ENCODE results near the gene OR5K3. TPM values are rescaled to one million over a fixed set of nuclear protein-coding genes. Genes with fewer than 3 reads are reported as not detected.

Gene OR5K3, protein sequence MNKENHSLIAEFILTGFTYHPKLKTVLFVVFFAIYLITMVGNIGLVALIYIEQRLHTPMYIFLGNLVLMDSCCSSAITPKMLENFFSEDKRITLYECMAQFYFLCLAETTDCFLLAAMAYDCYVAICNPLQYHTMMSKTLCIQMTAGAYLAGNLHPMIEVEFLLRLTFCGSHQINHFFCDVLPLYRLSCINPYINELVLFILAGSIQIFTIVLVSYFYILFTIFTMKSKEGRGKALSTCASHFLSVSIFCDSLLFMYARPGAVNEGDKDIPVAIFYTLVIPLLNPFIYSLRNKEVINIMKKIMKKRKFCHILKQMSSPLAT
- total RNA-seq, result not detected
- not detected for total RNA-seq (2013)
- total RNA-seq, result 0 reads per million in 29 experiments

DNA sequence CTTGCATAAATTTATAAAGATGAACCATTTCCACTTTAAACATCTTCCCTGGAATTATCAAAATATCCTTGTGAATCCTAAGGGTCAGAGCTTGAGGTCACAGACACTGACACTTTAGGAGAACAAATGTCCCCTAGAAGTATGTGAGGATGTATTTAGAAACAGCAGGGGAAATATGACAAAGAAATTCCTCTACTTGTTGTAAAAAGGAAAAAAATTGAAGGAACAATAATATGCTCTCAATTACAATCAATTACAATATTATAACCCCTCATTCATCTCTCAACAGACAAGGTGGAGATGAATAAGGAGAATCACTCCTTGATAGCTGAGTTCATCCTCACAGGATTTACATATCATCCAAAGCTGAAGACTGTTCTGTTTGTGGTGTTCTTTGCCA, at the start of gene OR5K3:
TSS of gene OR5K3 (plus strand) at position 301 of the 400 bp plus-strand sequence. CDS start at position 301, 0 bp downstream.
- CTCF ChIA-PET, result no interaction called here
- POLR2A ChIA-PET, result no interaction called here
- H3K4me1 ChIP-seq (ENCODE audit: control insufficient read depth in 1 of 2, extremely low read depth in 1 of 2, insufficient read depth in 2 of 2, low read length in 2 of 2), result no peaks in the 10 kb centered on the region
- DNase-seq (no peak), ATAC-seq (replicated peaks in 1 of 4) (no peak)
- no peak within 1 kb of the TSS for H3K27ac Mint-ChIP-seq
- H3K27me3 ChIP-seq (replicated peaks in 1 of 2; ENCODE audit: control insufficient read depth in 2 of 2, extremely low read depth in 1 of 2, insufficient read depth in 2 of 2, low read length in 1 of 2), result peaks cover 0 to 4% of the 10 kb centered on the region in 2 experiments
- H3K4me3 ChIP-seq (ENCODE audit: control insufficient read depth in 1 of 2, extremely low read depth in 1 of 2, low read length in 1 of 2), result no peak within 1 kb of the TSS
- no peaks in the 10 kb centered on the region for H3K4me1 Mint-ChIP-seq
- H3K36me3 Mint-ChIP-seq, result no peaks in the 10 kb centered on the region
- no peak within 1 kb of the TSS for H3K4me3 Mint-ChIP-seq
- H3K27me3 Mint-ChIP-seq, result peaks cover 17 to 19% of the 10 kb centered on the region in 2 donors
- H3K27ac ChIP-seq (ENCODE audit: low read length), result no peak within 1 kb of the TSS
- H3K9me3 ChIP-seq, result no peaks in the 10 kb centered on the region
- no peaks in the 10 kb centered on the region for H3K9me3 Mint-ChIP-seq
- H3K36me3 ChIP-seq (ENCODE audit: control insufficient read depth in 2 of 2, extremely low read depth in 1 of 2, insufficient read depth in 1 of 2, low read length in 1 of 2), result no peaks in the 10 kb centered on the region

DNA sequence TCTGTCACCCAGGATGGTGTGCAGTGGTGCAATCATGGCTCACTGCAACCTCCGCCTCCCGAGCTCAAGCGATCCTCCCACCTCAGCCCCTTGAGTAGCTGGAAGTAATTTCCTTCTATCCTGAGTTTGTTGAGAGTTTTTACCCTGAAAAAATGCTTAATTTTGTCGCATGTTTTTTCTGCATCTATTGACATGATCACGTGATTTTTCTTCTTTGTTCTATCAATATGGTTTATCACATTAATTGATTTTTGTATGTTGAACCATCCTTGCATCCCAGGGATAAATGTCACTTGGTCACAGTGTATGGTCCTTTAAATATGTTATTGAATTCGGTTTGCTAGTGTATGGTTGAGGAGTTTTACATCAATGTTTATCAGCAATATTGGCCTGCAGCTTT, 48.7 kb upstream of the OR5K3 start:
- ATAC-seq (replicated peaks in 1 of 4) (no peak), DNase-seq (no peak)
- Mint-ChIP-seq H3K36me3 (no peaks in the 10 kb centered on the region), H3K4me3 (no peak overlapping the region), H3K9me3 (no peaks in the 10 kb centered on the region), H3K4me1 (peaks cover 0 to 6% (median 4%) of the 10 kb centered on the region in 3 donors), H3K27ac (no peak overlapping the region), H3K27me3 (peaks cover under 1 to 5% of the 10 kb centered on the region in 2 donors)
- 50% methylated on average over 1 of the region's 6 CpGs for WGBS (ENCODE audit: insufficient coverage)
- Histone ChIP-seq H3K27me3 (replicated peaks in 1 of 2; ENCODE audit: control insufficient read depth in 2 of 2, extremely low read depth in 1 of 2, insufficient read depth in 2 of 2, low read length in 1 of 2) (no peaks in the 10 kb centered on the region), H3K4me3 (ENCODE audit: control insufficient read depth in 1 of 2, extremely low read depth in 1 of 2, low read length in 1 of 2) (no peak overlapping the region), H3K9me3 (no peaks in the 10 kb centered on the region), H3K4me1 (ENCODE audit: control insufficient read depth in 1 of 2, extremely low read depth in 1 of 2, insufficient read depth in 2 of 2, low read length in 2 of 2) (no peaks in the 10 kb centered on the region), H3K36me3 (ENCODE audit: control insufficient read depth in 2 of 2, extremely low read depth in 1 of 2, insufficient read depth in 1 of 2, low read length in 1 of 2) (no peaks in the 10 kb centered on the region), H3K27ac (ENCODE audit: low read length) (no peak overlapping the region)
- POLR2A ChIA-PET, result no interaction called here
- CTCF ChIA-PET, result interaction anchor here in 1 of 2 donors (0.5 kb wide), 1 partner anchor 1417 kb away, joined by 4 read pairs; no protein-coding TSS in a partner anchor

DNA sequence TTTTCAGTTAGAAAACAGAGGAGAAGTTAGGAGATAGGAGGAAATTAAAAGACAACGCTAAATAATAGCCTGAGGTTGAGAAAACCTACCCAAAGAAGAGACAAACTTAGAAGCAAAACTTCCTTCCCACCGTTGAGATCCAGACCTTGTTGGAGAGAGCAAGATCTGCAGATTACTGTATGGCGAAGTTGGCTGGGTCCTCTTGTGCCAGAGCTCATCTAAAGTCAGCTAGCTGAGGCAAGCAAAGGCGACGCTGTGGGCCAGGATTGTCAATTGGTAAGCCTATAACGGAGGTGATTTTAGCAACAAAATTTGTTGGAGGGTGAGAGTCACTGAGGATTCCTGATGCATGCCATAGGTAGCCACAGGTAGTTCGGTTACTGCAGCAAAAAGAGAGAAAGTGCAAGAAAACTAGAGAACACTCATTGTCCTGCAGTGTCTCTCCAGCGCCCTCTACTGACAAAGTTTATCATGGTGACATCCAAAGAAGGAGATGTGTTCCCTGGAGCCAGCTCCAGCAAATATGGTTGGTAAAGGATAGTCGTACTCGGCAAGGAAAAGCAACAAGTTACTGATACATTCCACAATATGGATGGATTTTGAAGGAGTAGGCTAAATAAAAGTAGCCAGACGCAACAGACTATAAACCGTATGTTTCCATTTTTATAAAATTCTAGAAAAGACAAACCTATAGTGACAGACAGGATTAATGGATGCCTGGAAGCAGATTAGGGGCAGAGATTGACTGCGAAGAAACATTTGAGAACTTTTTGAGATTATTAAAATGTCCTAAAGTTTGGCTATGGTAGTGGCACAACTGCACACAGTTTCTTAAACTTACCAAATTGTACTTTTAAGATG, 46.6 kb upstream of the OR5K3 start:
- Histone ChIP-seq H3K27me3 (replicated peaks in 1 of 2; ENCODE audit: control insufficient read depth in 2 of 2, extremely low read depth in 1 of 2, insufficient read depth in 2 of 2, low read length in 1 of 2) (no peaks in the 10 kb centered on the region), H3K9me3 (no peaks in the 10 kb centered on the region), H3K27ac (ENCODE audit: low read length) (no peak overlapping the region), H3K4me1 (ENCODE audit: control insufficient read depth in 1 of 2, extremely low read depth in 1 of 2, insufficient read depth in 2 of 2, low read length in 2 of 2) (no peaks in the 10 kb centered on the region), H3K4me3 (ENCODE audit: control insufficient read depth in 1 of 2, extremely low read depth in 1 of 2, low read length in 1 of 2) (no peak overlapping the region), H3K36me3 (ENCODE audit: control insufficient read depth in 2 of 2, extremely low read depth in 1 of 2, insufficient read depth in 1 of 2, low read length in 1 of 2) (no peaks in the 10 kb centered on the region)
- Mint-ChIP-seq H3K4me3 (no peak overlapping the region), H3K36me3 (no peaks in the 10 kb centered on the region), H3K27me3 (peaks cover 0 to 5% of the 10 kb centered on the region in 2 donors), H3K27ac (no peak overlapping the region), H3K4me1 (peaks cover 0 to 6% (median 4%) of the 10 kb centered on the region in 3 donors), H3K9me3 (no peaks in the 10 kb centered on the region)
- 72% methylated on average over 6 of the region's 13 CpGs for WGBS (ENCODE audit: insufficient coverage)
- ChIA-PET POLR2A (no interaction called here), CTCF (interaction anchor here in 1 of 2 donors (1.3 kb wide), 1 partner anchor 228 kb away, joined by 4 read pairs; no protein-coding TSS in a partner anchor)
- no peak for ATAC-seq (replicated peaks in 1 of 4)
- DNase-seq, result peak in 9 of 35 experiments; percentile 4 to 63 (median 13)

DNA sequence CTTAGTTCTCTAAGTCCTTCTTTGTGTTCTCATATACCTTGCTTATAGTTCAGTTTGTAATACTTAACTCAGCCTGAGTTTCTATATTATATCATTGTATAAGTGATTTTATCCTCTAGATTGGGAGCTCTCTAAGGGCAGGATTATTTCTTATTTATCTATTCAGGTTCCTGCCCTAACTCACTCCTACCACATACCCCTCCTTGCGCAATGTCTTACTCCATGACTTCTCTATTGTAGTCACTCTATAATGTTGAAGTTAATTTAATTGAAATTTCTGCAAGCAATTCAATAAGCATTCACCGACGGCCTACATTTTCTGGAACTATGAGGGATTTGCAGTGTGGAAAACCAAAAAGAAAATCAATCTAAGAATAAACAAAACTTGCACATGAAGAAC, 40.4 kb upstream of the OR5K3 start:
- H3K4me3 Mint-ChIP-seq, result no peak overlapping the region

DNA sequence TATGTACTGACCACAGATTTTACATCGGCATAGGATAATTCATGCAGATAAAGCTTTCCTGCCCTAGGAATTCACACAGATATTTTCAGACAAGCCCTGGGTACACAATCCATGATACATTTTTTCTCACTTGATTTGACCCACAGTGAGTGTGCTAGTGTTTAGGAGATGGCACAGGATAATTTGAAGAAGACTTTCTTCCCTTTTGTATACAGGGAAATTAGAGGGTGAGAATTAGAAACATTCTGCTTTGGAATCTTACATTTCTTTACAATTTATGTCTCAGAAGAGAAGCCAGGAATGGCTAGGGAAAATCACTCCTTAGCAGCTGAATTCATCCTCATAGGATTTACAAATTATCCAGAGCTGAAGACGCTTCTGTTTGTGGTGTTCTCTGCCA, 36.9 kb upstream of the OR5K3 start, which contains the start of gene OR5K4:
TSS of gene OR5K4 (plus strand) at position 301 of the 400 bp plus-strand sequence. CDS start at position 301, 0 bp downstream.
- H3K4me3 Mint-ChIP-seq, result no peak within 1 kb of the TSS
- WGBS (ENCODE audit: insufficient coverage), result no CpG with 5 or more reads among the region's 2 CpGs
- no peaks in the 10 kb centered on the region for H3K4me1 ChIP-seq (ENCODE audit: control insufficient read depth in 1 of 2, extremely low read depth in 1 of 2, insufficient read depth in 2 of 2, low read length in 2 of 2)
- no peak within 1 kb of the TSS for H3K27ac Mint-ChIP-seq
- peaks cover 0 to 4% of the 10 kb centered on the region in 2 donors for H3K27me3 Mint-ChIP-seq
- no peaks in the 10 kb centered on the region for H3K36me3 Mint-ChIP-seq
- peaks cover 0 to 6% (median 5%) of the 10 kb centered on the region in 3 donors for H3K9me3 Mint-ChIP-seq
- ChIA-PET CTCF (interaction anchor here in 1 of 2 donors (0.6 kb wide), 1 partner anchor 17 kb away, joined by 4 read pairs; no protein-coding TSS in a partner anchor), POLR2A (no interaction called here)
- no peak within 1 kb of the TSS for H3K27ac ChIP-seq (ENCODE audit: low read length)
- no peak for DNase-seq
- H3K36me3 ChIP-seq (ENCODE audit: control insufficient read depth in 2 of 2, extremely low read depth in 1 of 2, insufficient read depth in 1 of 2, low read length in 1 of 2), result no peaks in the 10 kb centered on the region
- H3K4me3 ChIP-seq (ENCODE audit: control insufficient read depth in 1 of 2, extremely low read depth in 1 of 2, low read length in 1 of 2), result no peak within 1 kb of the TSS
- ATAC-seq (replicated peaks in 1 of 4), result no peak
- H3K9me3 ChIP-seq, result no peaks in the 10 kb centered on the region
- no peaks in the 10 kb centered on the region for H3K4me1 Mint-ChIP-seq
- peaks cover 0 to 3% of the 10 kb centered on the region in 2 experiments for H3K27me3 ChIP-seq (replicated peaks in 1 of 2; ENCODE audit: control insufficient read depth in 2 of 2, extremely low read depth in 1 of 2, insufficient read depth in 2 of 2, low read length in 1 of 2)

More for the DNA sequence above, 40.4 kb upstream of the OR5K3 start:
- Histone ChIP-seq H3K27me3 (replicated peaks in 1 of 2; ENCODE audit: control insufficient read depth in 2 of 2, extremely low read depth in 1 of 2, insufficient read depth in 2 of 2, low read length in 1 of 2) (no peaks in the 10 kb centered on the region), H3K27ac (ENCODE audit: low read length) (no peak overlapping the region), H3K36me3 (ENCODE audit: control insufficient read depth in 2 of 2, extremely low read depth in 1 of 2, insufficient read depth in 1 of 2, low read length in 1 of 2) (no peaks in the 10 kb centered on the region), H3K4me3 (ENCODE audit: control insufficient read depth in 1 of 2, extremely low read depth in 1 of 2, low read length in 1 of 2) (no peak overlapping the region), H3K4me1 (ENCODE audit: control insufficient read depth in 1 of 2, extremely low read depth in 1 of 2, insufficient read depth in 2 of 2, low read length in 2 of 2) (no peaks in the 10 kb centered on the region), H3K9me3 (no peaks in the 10 kb centered on the region)
- Mint-ChIP-seq H3K9me3 (no peaks in the 10 kb centered on the region), H3K36me3 (no peaks in the 10 kb centered on the region), H3K27me3 (peaks cover 0 to 4% of the 10 kb centered on the region in 2 donors), H3K4me1 (peaks cover 0 to 5% (median 3%) of the 10 kb centered on the region in 3 donors), H3K27ac (no peak overlapping the region)
- ChIA-PET CTCF (no interaction called here), POLR2A (no interaction called here)
- no peak for DNase-seq
- WGBS (ENCODE audit: insufficient coverage), result no CpG with 5 or more reads among the region's 3 CpGs
- ATAC-seq (replicated peaks in 1 of 4), result no peak

DNA sequence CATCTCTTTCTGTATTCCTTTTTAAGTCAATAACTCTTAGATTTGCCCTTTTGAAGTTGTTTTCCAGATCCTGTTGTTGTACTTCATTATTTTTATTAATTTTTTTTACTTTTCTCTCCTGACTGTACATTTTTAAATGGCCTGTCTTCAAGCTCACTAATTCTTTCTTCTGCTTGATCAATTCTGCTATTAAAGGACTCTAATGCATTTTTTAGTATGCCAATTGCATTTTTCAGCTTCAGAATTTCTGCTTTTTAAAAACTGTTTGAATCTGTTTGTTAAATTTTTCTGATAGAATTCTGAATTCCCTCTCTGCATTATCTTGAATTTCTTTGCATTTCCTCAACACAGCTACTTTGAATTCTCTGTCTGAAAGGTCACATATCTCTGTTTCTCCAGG, 31.2 kb upstream of the OR5K3 start:
- Mint-ChIP-seq H3K9me3 (peaks cover 9 to 21% (median 16%) of the 10 kb centered on the region in 3 donors), H3K4me1 (peaks cover 0 to 7% (median 0%) of the 10 kb centered on the region in 3 donors), H3K36me3 (no peaks in the 10 kb centered on the region), H3K27ac (no peak overlapping the region), H3K4me3 (no peak overlapping the region), H3K27me3 (peaks cover 0 to 2% of the 10 kb centered on the region in 2 donors)
- Histone ChIP-seq H3K9me3 (no peaks in the 10 kb centered on the region), H3K27me3 (replicated peaks in 1 of 2; ENCODE audit: control insufficient read depth in 2 of 2, extremely low read depth in 1 of 2, insufficient read depth in 2 of 2, low read length in 1 of 2) (peaks cover 0 to 3% of the 10 kb centered on the region in 2 experiments), H3K36me3 (ENCODE audit: control insufficient read depth in 2 of 2, extremely low read depth in 1 of 2, insufficient read depth in 1 of 2, low read length in 1 of 2) (no peaks in the 10 kb centered on the region), H3K4me1 (ENCODE audit: control insufficient read depth in 1 of 2, extremely low read depth in 1 of 2, insufficient read depth in 2 of 2, low read length in 2 of 2) (no peaks in the 10 kb centered on the region), H3K27ac (ENCODE audit: low read length) (no peak overlapping the region), H3K4me3 (ENCODE audit: control insufficient read depth in 1 of 2, extremely low read depth in 1 of 2, low read length in 1 of 2) (no peak overlapping the region)
- ChIA-PET POLR2A (no interaction called here), CTCF (no interaction called here)
- DNase-seq (no peak), ATAC-seq (replicated peaks in 1 of 4) (no peak)

All from T-cell (primary cell).